ENCODE measurements around the gene LGALS7B. TPM values are rescaled to one million over a fixed set of nuclear protein-coding genes. Genes with fewer than 3 reads are reported as not detected.

The LGALS7B gene
- total and polyA plus RNA-seq, 2 of the 8 experiments (the other 6 are each of a cell fraction or from before 2014, with no cell fraction given): 3.6 TPM; not detected in 1

- Histone ChIP-seq H4K20me1 (replicated peaks in 1 of 2; ENCODE audit: control insufficient read depth in 1 of 2, insufficient read depth in 2 of 2, low read length in 2 of 2) (no peaks in the 10 kb centered on the region), H3K18ac (ENCODE audit: extremely low read depth, low read length) (0 out of 2 replicates have a peak overlapping the region, but pooled peaks have one; percentile 24), H2AFZ (ENCODE audit: low read length) (no peak overlapping the region), H3K4me3 (ENCODE audit: extremely low read depth in 1 of 4, insufficient read depth in 2 of 4, low read depth in 3 of 4, low read length in 4 of 4) (no peak overlapping the region), H3K4ac (replicated peaks; ENCODE audit: insufficient read length, low read depth, low read length) (no peak overlapping the region), H3K9me3 (ENCODE audit: insufficient read depth in 2 of 2, low read depth in 1 of 2, low read length in 1 of 2) (no peaks in the 10 kb centered on the region), H4K5ac (ENCODE audit: insufficient read length, low read depth, low read length) (no peak overlapping the region), H4K8ac (ENCODE audit: extremely low read depth, insufficient read depth, low read length) (no peak overlapping the region), H2BK15ac (ENCODE audit: low read length) (no peak overlapping the region), H3K14ac (ENCODE audit: insufficient read length) (no peak overlapping the region), H3K27ac (ENCODE audit: low read depth, low read length) (no peak overlapping the region), H2BK5ac (ENCODE audit: low read depth, low read length) (no peak overlapping the region), H3K27me3 (replicated peaks in 1 of 4; ENCODE audit: control insufficient read depth in 3 of 4, extremely low read depth in 1 of 4, insufficient read depth in 3 of 4, low read length in 3 of 4) (no peaks in the 10 kb centered on the region; a peak in 1 of 7 replicates), H2BK12ac (ENCODE audit: low read depth, low read length) (no peak overlapping the region), H3K9ac (replicated peaks in 1 of 4; ENCODE audit: extremely low read depth in 1 of 4, low read depth in 3 of 4, low read length in 3 of 4) (no peak overlapping the region), H3K36me3 (ENCODE audit: control insufficient read depth in 2 of 4, insufficient read depth in 4 of 4, low read length in 3 of 4) (no peaks in the 10 kb centered on the region), H3K4me1 (replicated peaks in 1 of 4; ENCODE audit: control insufficient read depth in 3 of 4, insufficient read depth in 4 of 4, low read length in 3 of 4) (no peaks in the 10 kb centered on the region), H4K91ac (replicated peaks; ENCODE audit: insufficient read length, low read length) (no peak overlapping the region), H3K56ac (replicated peaks; ENCODE audit: insufficient read length, low read depth, low read length) (no peak overlapping the region), H2BK20ac (ENCODE audit: low read length) (no peak overlapping the region), H2AK5ac (ENCODE audit: low read depth, low read length) (no peak overlapping the region), H3K79me1 (ENCODE audit: low read depth, low read length) (no peaks in the 10 kb centered on the region), H3K23ac (ENCODE audit: insufficient read length) (no peak overlapping the region), H3K79me2 (ENCODE audit: control insufficient read depth in 1 of 2, insufficient read depth in 2 of 2, low read length in 2 of 2) (no peaks in the 10 kb centered on the region), H2BK120ac (replicated peaks; ENCODE audit: low read depth, low read length) (no peak overlapping the region), H3K23me2 (ENCODE audit: low read depth, low read length) (no peaks in the 10 kb centered on the region), H3K4me2 (ENCODE audit: insufficient read depth in 1 of 2, low read depth in 2 of 2, low read length in 2 of 2) (no peak overlapping the region)
- TF ChIP-seq TEAD4 (IDR thresholded peaks at IDR 0.05; ENCODE audit: low read depth, low read length): no peak
- no peak for TF ChIP-seq HDAC6 (IDR thresholded peaks at IDR 0.05; ENCODE audit: low read depth, low read length)
- FAIRE-seq (no peak), DNase-seq (ENCODE audit: low read depth in 1 of 2, low spot score in 2 of 2) (no peak)
- POLR2A ChIA-PET (ENCODE audit: partially characterized antibody): interaction anchor here (1.0 to 1.6 kb wide), 3 partner anchors 18 to 57 kb away, joined by 3 to 5 read pairs (median 4); partner anchors contain the start of gene ECH1
- 88% methylated on average over 10 of the region's 13 CpGs; no CpG with 5 or more reads in 1 of the 2 experiments for WGBS, 2 experiments (ENCODE audit: extremely low coverage in 1 of 2, insufficient coverage in 1 of 2, insufficient read length in 1 of 2, insufficient replicate concordance in 2 of 2, low coverage in 1 of 2, low lambda C conversion rate in 2 of 2, missing lambda C conversion rate in 1 of 2)
- CTCF ChIA-PET (ENCODE audit: partially characterized antibody): no interaction called here
Measured at GRCh38 chr19:38774181-38774950, 14.6 kb upstream of the LGALS7B start.
